Thyroid gland (tissue), 4 donors: ENCODE results near the gene DET1.

Experiments
- POLR2A ChIP-seq, 2 donors: fragments of 450-650 bp; IDR thresholded peaks; one replicate each; pipeline ENCODE4 v1.6.1; 2017; ENCODE audit warnings: antibody characterized with exemption in 2 of 2, mild to moderate bottlenecking in 2 of 2, moderate library complexity in 1 of 2
- TF ChIP-seq, protein P1 (sequence below), 6 experiments: fragments of 200-600 bp in 3 of 6; fragments of 450-650 bp in 3 of 6; sonication (generic) in 3 of 6; IDR thresholded peaks; one replicate each; pipeline ENCODE4 v1.5.1; 2016 to 2019; ENCODE audit warnings: antibody characterized with exemption in 6 of 6, mild to moderate bottlenecking in 2 of 6, inconsistent platforms in 1 of 6, moderate library complexity in 1 of 6

GRCh38 chr15:88541709-88542341 is 4.7 kb downstream of the DET1 start:
- no peak for TF ChIP-seq POLR2A (IDR thresholded peaks at IDR 0.05)
- TF ChIP-seq, protein P1, sequence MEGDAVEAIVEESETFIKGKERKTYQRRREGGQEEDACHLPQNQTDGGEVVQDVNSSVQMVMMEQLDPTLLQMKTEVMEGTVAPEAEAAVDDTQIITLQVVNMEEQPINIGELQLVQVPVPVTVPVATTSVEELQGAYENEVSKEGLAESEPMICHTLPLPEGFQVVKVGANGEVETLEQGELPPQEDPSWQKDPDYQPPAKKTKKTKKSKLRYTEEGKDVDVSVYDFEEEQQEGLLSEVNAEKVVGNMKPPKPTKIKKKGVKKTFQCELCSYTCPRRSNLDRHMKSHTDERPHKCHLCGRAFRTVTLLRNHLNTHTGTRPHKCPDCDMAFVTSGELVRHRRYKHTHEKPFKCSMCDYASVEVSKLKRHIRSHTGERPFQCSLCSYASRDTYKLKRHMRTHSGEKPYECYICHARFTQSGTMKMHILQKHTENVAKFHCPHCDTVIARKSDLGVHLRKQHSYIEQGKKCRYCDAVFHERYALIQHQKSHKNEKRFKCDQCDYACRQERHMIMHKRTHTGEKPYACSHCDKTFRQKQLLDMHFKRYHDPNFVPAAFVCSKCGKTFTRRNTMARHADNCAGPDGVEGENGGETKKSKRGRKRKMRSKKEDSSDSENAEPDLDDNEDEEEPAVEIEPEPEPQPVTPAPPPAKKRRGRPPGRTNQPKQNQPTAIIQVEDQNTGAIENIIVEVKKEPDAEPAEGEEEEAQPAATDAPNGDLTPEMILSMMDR (IDR thresholded peaks at IDR 0.05), result no peak
